SH-SY5Y (cell line): ENCODE measurements around the gene CACNA2D2.

Experiments used
- GATA2 ChIP-seq: IDR thresholded peaks from 2 replicates; pipeline ENCODE4 v1.6.1; 2011; ENCODE audit warnings: mild to moderate bottlenecking, low read depth, low read length
- GATA3 ChIP-seq: IDR thresholded peaks from 2 replicates; pipeline ENCODE4 v1.6.1; 2011; ENCODE audit warnings: low read depth, mild to moderate bottlenecking, low read length, moderate library complexity

CACNA2D2 gene

GRCh38 chr3:50419595-50420370 lies 83.7 kb downstream of the CACNA2D2 start:
- no peak for TF ChIP-seq GATA2
- no peak for TF ChIP-seq GATA3

DNA sequence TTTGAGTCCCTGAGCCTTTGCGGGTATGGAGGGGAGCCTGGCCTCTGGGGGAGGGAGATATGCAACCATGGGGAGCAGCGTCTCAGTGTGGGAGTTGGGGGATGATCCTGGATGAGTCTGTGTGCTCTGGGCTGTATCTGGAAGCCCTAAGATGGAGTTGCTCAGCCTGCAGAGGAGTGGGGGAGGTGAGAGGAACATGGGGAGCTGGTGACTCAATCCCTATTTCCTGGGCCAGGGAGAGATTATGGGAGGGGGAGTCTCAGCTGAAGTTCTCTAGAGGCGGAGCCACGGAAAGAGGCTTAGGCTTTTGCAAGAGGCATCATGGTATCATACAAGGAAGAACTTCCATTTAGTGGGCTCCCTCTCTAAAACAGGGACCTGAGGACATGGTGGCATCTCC lies 84.6 kb downstream of the CACNA2D2 start:
- TF ChIP-seq GATA3: no peak
- TF ChIP-seq GATA2: no peak

GRCh38 chr3:50417637-50418033 lies 85.8 kb downstream of the CACNA2D2 start:
- TF ChIP-seq GATA2 (no peak), GATA3 (no peak)

- no peak for TF ChIP-seq GATA2
- TF ChIP-seq GATA3: no peak
These were observed 86.4 kb downstream of the CACNA2D2 start for GRCh38 chr3:50416736-50417636.

- no peak for TF ChIP-seq GATA3
These were observed 87.6 kb downstream of the CACNA2D2 start for GRCh38 chr3:50415816-50416215.

DNA sequence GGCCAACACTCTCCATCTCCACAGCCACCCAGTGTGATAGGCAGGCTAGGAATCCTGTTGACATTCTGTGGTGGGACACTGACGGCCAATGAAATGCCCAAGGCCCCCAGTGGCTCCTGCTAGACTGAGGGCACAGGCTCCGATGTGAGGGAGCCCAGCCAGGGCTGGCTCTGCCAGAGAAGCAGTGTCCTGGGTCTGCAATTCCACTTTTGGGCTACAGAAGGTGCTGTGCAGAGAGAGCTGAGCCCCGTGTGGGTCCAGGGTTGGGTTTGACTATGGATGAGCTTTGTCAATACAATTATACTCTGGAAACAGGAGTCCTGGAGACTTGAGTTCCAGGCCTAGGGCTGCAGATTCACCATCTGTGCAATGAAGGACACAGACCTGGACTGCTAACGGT lies 88.4 kb downstream of the CACNA2D2 start:
- TF ChIP-seq GATA2 (no peak), GATA3 (no peak)

DNA sequence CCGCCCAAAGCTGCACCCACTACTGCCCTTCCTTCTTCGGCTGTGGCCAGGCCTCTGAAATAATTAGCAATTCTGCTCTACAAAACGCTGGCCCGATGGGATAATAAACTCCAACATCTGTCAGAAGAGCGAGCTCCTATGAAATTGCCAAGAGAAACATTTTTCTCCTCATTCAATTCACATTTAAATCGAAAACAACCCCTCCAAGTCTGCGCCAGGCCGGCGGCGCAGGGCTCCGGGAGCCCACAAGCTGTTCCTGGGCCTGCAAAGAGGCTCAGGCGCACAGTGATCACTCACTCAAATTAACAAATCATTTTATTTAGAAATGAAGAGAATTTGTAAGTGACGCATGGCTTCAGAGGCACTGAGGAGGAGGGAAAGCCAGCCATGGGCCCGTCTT lies 88.8 kb downstream of the CACNA2D2 start:
- no peak for TF ChIP-seq GATA3
- no peak for TF ChIP-seq GATA2

DNA sequence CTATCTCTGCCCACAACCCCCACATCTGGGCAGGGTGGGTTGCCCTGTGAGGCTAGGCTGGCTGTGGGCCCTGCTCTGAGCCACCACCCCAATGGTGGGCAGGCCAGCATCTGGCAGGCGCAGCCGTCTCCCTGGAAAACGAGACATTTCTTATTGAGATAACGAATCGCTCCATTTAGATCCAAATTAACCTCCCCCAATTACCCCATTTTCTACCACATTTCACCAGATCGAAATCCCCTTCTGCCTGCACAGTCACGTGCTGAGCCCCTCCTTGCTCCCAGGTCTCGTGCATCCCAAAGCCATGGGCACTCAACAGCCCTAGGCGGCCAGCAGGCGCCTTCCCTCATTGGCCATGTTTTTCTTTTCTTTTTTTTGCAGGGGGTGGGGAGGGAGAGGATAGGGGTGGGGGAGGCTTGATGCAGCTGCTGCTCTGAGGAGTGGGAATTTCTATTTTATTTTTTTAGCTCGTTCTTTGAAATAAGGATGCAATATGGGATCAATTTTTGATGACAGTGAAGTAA lies 91.1 kb downstream of the CACNA2D2 start:
- no peak for TF ChIP-seq GATA3

GRCh38 chr3:50411229-50411628 lies 92.2 kb downstream of the CACNA2D2 start:
- no peak for TF ChIP-seq GATA3
- TF ChIP-seq GATA2: no peak

DNA sequence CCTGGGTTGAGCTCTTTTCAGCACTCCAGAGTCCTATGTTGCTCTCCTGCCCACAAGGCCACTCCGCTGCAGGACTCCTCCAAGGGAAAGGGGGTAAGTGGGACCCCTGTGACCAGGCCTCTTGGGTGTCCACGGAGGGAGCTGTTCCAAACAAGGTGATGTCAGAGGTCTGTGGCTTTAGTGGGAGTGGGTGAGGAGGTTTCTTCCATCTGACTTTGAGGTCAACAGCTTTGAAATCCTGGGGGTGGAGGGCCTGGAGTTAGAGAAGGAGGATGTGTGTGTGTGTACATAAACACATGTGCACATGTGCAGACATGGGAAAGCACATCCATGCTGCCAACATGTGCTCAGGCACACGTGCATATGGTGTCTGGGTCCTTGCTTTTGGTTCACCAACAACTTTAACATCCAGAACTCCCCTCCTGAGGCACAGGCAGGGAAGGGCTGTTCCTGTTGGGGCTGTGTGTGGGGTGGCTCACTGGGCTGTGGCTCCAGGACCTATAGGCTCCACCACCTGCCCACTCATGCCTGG lies 92.8 kb downstream of the CACNA2D2 start:
- TF ChIP-seq GATA2: no peak
- TF ChIP-seq GATA3: no peak

- TF ChIP-seq GATA2: no peak
- no peak for TF ChIP-seq GATA3
These were observed 93.2 kb downstream of the CACNA2D2 start for GRCh38 chr3:50410185-50410584.

- TF ChIP-seq GATA2: no peak
These were observed 94.9 kb downstream of the CACNA2D2 start for GRCh38 chr3:50408443-50408944.

DNA sequence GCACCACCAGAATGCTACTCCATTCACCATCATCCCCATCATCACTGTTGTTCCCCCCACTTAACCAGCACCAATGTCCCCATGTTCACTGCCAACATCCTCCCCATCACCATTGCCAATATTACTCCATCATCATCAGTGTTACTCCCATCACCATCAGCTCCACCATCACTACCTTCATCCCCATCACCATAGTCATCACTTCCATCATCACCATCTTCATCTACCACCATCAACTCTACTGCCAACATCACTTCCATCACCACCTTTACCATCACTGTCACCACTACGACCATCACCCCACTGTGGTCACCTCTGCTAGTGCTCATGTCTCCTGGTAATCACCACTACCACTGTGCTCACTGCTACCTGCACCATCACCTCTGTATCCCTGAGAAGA lies 96.9 kb downstream of the CACNA2D2 start:
- TF ChIP-seq GATA3 (no peak), GATA2 (no peak)

- no peak for TF ChIP-seq GATA2
- TF ChIP-seq GATA3: no peak
These were observed 98.2 kb downstream of the CACNA2D2 start for GRCh38 chr3:50405249-50405648.

GRCh38 chr3:50401978-50402595 lies 101.3 kb downstream of the CACNA2D2 start:
- TF ChIP-seq GATA2 (no peak), GATA3 (no peak)
